Uterus (tissue), 2 donors: ENCODE data around the gene HPCAL4.

Experiments used
- POLR2A ChIP-seq, 2 donors: fragments of 450-650 bp; IDR thresholded peaks; one replicate each; pipeline ENCODE4 v1.6.1; 2016; ENCODE audit warnings: antibody characterized with exemption in 2 of 2, mild to moderate bottlenecking in 1 of 2, moderate library complexity in 1 of 2
- TF ChIP-seq, protein P1 (sequence below), 4 experiments: fragments of 200-600 bp in 2 of 4; fragments of 450-650 bp in 2 of 4; sonication (generic) in 2 of 4; IDR thresholded peaks; one replicate each; pipeline ENCODE4 v1.5.1; 2016 to 2019; ENCODE audit warnings: antibody characterized with exemption in 4 of 4, mild to moderate bottlenecking in 2 of 4, moderate library complexity in 1 of 4

DNA sequence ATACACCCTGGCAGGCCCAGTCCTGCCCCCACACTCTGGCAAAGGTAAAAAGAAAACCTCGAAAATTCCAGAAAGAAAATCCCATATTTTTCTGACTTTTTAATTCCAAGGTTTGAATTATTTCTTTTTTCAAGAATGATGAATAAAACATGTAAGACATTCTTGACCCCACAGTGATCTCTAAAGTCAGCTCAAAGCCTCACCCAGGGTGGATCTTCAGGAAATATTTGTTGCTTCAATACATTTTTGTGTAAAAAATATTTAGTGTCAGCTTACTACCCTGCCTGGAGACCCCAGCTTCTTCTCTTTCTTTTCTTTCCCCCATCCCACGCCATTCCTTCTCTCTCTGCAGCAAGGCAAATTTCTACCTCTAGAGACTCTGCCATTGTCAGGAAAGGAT is 12.3 kb downstream of the HPCAL4 start:
- no peak for TF ChIP-seq POLR2A (IDR thresholded peaks at IDR 0.05)
- TF ChIP-seq, protein P1, sequence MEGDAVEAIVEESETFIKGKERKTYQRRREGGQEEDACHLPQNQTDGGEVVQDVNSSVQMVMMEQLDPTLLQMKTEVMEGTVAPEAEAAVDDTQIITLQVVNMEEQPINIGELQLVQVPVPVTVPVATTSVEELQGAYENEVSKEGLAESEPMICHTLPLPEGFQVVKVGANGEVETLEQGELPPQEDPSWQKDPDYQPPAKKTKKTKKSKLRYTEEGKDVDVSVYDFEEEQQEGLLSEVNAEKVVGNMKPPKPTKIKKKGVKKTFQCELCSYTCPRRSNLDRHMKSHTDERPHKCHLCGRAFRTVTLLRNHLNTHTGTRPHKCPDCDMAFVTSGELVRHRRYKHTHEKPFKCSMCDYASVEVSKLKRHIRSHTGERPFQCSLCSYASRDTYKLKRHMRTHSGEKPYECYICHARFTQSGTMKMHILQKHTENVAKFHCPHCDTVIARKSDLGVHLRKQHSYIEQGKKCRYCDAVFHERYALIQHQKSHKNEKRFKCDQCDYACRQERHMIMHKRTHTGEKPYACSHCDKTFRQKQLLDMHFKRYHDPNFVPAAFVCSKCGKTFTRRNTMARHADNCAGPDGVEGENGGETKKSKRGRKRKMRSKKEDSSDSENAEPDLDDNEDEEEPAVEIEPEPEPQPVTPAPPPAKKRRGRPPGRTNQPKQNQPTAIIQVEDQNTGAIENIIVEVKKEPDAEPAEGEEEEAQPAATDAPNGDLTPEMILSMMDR (IDR thresholded peaks at IDR 0.05) = no peak
